Neural cell (in vitro differentiated cells): ENCODE results near the gene TLNRD1. TPM values are rescaled to one million over a fixed set of nuclear protein-coding genes. Genes with fewer than 3 reads are reported as not detected.
A peak's percentile ranks its signal among the peaks of the same experiment; 100 is the strongest.

ENCODE experiments used
- H2AFZ ChIP-seq: fragments of 200-600, 300-800 bp; sonication (generic), shearing (Covaris generic); 2 replicates; pipeline ENCODE4 v1.6.0; 2014; ENCODE audit warnings: low read depth, mild to moderate bottlenecking, antibody characterized with exemption, low read length, moderate library complexity
- H3F3A ChIP-seq: fragments of 200-600 bp; shearing (Covaris generic); 2 replicates; pipeline ENCODE4 v1.6.1; 2016; ENCODE audit warnings: mild to moderate bottlenecking, moderate library complexity, mixed read lengths, antibody characterized with exemption, low read length; ENCODE audit not compliant: insufficient read depth, poor library complexity, severe bottlenecking
- H3K27ac ChIP-seq: fragments of 200-600, 300-800 bp; sonication (generic), shearing (Covaris generic); 2 replicates; pipeline ENCODE4 v1.5.1; 2014; ENCODE audit warnings: mild to moderate bottlenecking, low read length, moderate library complexity
- H3K27me3 ChIP-seq: fragments of 300-800, 200-600 bp; sonication (generic), shearing (Covaris generic); 2 replicates; pipeline ENCODE4 v1.6.0; 2014; ENCODE audit warnings: mild to moderate bottlenecking, low read depth, low read length, moderate library complexity; ENCODE audit not compliant: insufficient read depth
- H3K36me3 ChIP-seq: fragments of 300-800, 200-600 bp; sonication (generic), shearing (Covaris generic); 2 replicates; pipeline ENCODE4 v1.5.1; 2014; ENCODE audit warnings: mild to moderate bottlenecking, antibody characterized with exemption, low read length, moderate library complexity; ENCODE audit not compliant: insufficient read depth
- H3K4me2 ChIP-seq: fragments of 300-800, 200-600 bp; sonication (generic), shearing (Covaris generic); 2 replicates; pipeline ENCODE4 v1.6.0; 2014; ENCODE audit warnings: mild to moderate bottlenecking, low read length
- H3K4me3 ChIP-seq: fragments of 300-800, 200-600 bp; sonication (generic), shearing (Covaris generic); 2 replicates; pipeline ENCODE4 v1.5.1; 2014; ENCODE audit warnings: mild to moderate bottlenecking, low read length, moderate library complexity
- H3K79me2 ChIP-seq: fragments of 200-600 bp; shearing (Covaris generic); replicated peaks from 2 replicates; pipeline ENCODE4 v1.6.0; 2014; ENCODE audit warnings: mild to moderate bottlenecking, low read length, moderate library complexity; ENCODE audit not compliant: insufficient read depth
- H3K9ac ChIP-seq: fragments of 300-800, 200-600 bp; sonication (generic), shearing (Covaris generic); 2 replicates; pipeline ENCODE4 v1.6.1; 2016; ENCODE audit warnings: mild to moderate bottlenecking, low read length, mixed read lengths
- H3K9me2 ChIP-seq: fragments of 200-600 bp; shearing (Covaris generic); 2 replicates; pipeline ENCODE4 v1.6.1; 2016; ENCODE audit warnings: mild to moderate bottlenecking, low read length, mixed read lengths; ENCODE audit not compliant: insufficient read depth
- H3K9me3 ChIP-seq: fragments of 200-600, 300-800 bp; sonication (generic), shearing (Covaris generic); 2 replicates; pipeline ENCODE4 v1.6.1; 2016; ENCODE audit warnings: mild to moderate bottlenecking, mixed run types, low read length, moderate library complexity, mixed read lengths
- H4K20me1 ChIP-seq: fragments of 200-600 bp; shearing (Covaris generic); 2 replicates; pipeline ENCODE4 v1.6.1; 2016; ENCODE audit warnings: mild to moderate bottlenecking, mixed run types; ENCODE audit not compliant: insufficient read depth
- CTCF ChIP-seq: fragments of 450-650 bp; IDR thresholded peaks from 2 replicates; pipeline ENCODE4 v1.5.1; 2014; ENCODE audit warnings: antibody characterized with exemption, mild to moderate bottlenecking, moderate library complexity; ENCODE audit not compliant: poor library complexity, severe bottlenecking
- EP300 ChIP-seq: fragments of 450-650 bp; conservative IDR thresholded peaks from 2 replicates; pipeline ENCODE4 v1.6.1; 2014; ENCODE audit warnings: antibody characterized with exemption, mild to moderate bottlenecking, moderate library complexity; ENCODE audit not compliant: poor library complexity, severe bottlenecking
- EZH2 ChIP-seq: fragments of 200-600, 300-800 bp; shearing (Covaris generic), sonication (generic); IDR thresholded peaks from 2 replicates; pipeline ENCODE4 v1.6.1; 2014; ENCODE audit warnings: antibody characterized with exemption, low read length, borderline replicate concordance, mild to moderate bottlenecking; ENCODE audit not compliant: insufficient read depth, poor library complexity, severe bottlenecking
- MXI1 ChIP-seq: fragments of 450-650 bp; conservative IDR thresholded peaks from 2 replicates; pipeline ENCODE4 v1.6.1; 2014; ENCODE audit warnings: antibody characterized with exemption, mild to moderate bottlenecking; ENCODE audit not compliant: poor library complexity, severe bottlenecking
- POLR2AphosphoS5 ChIP-seq: IDR thresholded peaks from 2 replicates; pipeline ENCODE4 v1.6.1; 2012
- RAD21 ChIP-seq: fragments of 450-650 bp; conservative IDR thresholded peaks from 2 replicates; pipeline ENCODE4 v1.6.1; 2014; ENCODE audit warnings: antibody characterized with exemption, mild to moderate bottlenecking, moderate library complexity
- REST ChIP-seq: IDR thresholded peaks from 2 replicates; pipeline ENCODE4 v1.6.1; 2012; ENCODE audit warnings: borderline replicate concordance
- SMC3 ChIP-seq: fragments of 450-650 bp; conservative IDR thresholded peaks from 2 replicates; pipeline ENCODE4 v1.6.1; 2014; ENCODE audit warnings: antibody characterized with exemption, mild to moderate bottlenecking, moderate library complexity; ENCODE audit not compliant: poor library complexity
- TAF1 ChIP-seq: IDR thresholded peaks from 2 replicates; pipeline ENCODE4 v1.6.1; 2012; ENCODE audit warnings: low read depth
- polyA plus RNA-seq: library from polyadenylated mRNA; depleted of rRNA; stranded (reverse); fragments of >200 nt; gene quantifications from 2 replicates; pipeline ENCODE4 v1.2.3, GENCODE V29; 2014

The TLNRD1 gene
- polyA plus RNA-seq, 1 donor from 2014 or later = 8.2 TPM

- Histone ChIP-seq H3K36me3 (peaks cover under 1% of the 10 kb centered on the region), H3K9me3 (no peaks in the 10 kb centered on the region), H3K27me3 (no peaks in the 10 kb centered on the region), H3K4me2 (no peak overlapping the region), H3K4me3 (no peak overlapping the region), H2AFZ (no peak overlapping the region), H4K20me1 (no peaks in the 10 kb centered on the region), H3F3A (no peaks in the 10 kb centered on the region), H3K79me2 (no peaks in the 10 kb centered on the region), H3K9ac (no peak overlapping the region), H3K27ac (no peak overlapping the region), H3K9me2 (no peaks in the 10 kb centered on the region)
- TF ChIP-seq POLR2AphosphoS5 (no peak), CTCF (no peak), EP300 (no peak)
These were observed 25.8 kb upstream of the TLNRD1 start for GRCh38 chr15:80974914-80975313.

GRCh38 chr15:80976851-80977250 is 23.9 kb upstream of the TLNRD1 start:
- Histone ChIP-seq H3K79me2 (no peaks in the 10 kb centered on the region), H3K27me3 (no peaks in the 10 kb centered on the region), H3K9ac (no peak overlapping the region), H3K9me3 (no peaks in the 10 kb centered on the region), H2AFZ (no peak overlapping the region), H3F3A (no peaks in the 10 kb centered on the region), H3K27ac (no peak overlapping the region), H3K36me3 (peaks cover 3% of the 10 kb centered on the region), H3K9me2 (no peaks in the 10 kb centered on the region), H3K4me3 (no peak overlapping the region), H4K20me1 (no peaks in the 10 kb centered on the region), H3K4me2 (no peak overlapping the region)
- no peak for TF ChIP-seq POLR2AphosphoS5
- no peak for TF ChIP-seq CTCF
- TF ChIP-seq TAF1 = no peak
- TF ChIP-seq REST = no peak
- no peak for TF ChIP-seq EP300
- TF ChIP-seq SMC3 = no peak

- Histone ChIP-seq H3K9me2 (no peaks in the 10 kb centered on the region), H3K4me3 (no peak overlapping the region), H3K9me3 (no peaks in the 10 kb centered on the region), H3K79me2 (peaks cover 6% of the 10 kb centered on the region), H4K20me1 (no peaks in the 10 kb centered on the region), H3F3A (no peaks in the 10 kb centered on the region), H3K27me3 (no peaks in the 10 kb centered on the region), H3K27ac (no peak overlapping the region), H3K36me3 (peaks cover 3% of the 10 kb centered on the region), H2AFZ (no peak overlapping the region), H3K4me2 (no peak overlapping the region), H3K9ac (no peak overlapping the region)
- TF ChIP-seq MXI1 (no peak), POLR2AphosphoS5 (no peak), SMC3 (peak; percentile 54), RAD21 (peak; percentile 54), CTCF (peak; percentile 56), TAF1 (no peak), EZH2 (no peak)
These were observed 23.1 kb upstream of the TLNRD1 start for GRCh38 chr15:80977627-80978036.
